K562 (cell line): Measurements from ENCODE around the gene NOL4L. TPM values are rescaled to one million over a fixed set of nuclear protein-coding genes. Genes with fewer than 3 reads are reported as not detected.

Experiments used
- ATF1 ChIP-seq, 2 experiments: fragments of 450-650 bp in 1 of 2; IDR thresholded peaks; 2 replicates each; pipeline ENCODE4 v1.6.1; 2016; ENCODE audit warnings: missing compliant biosample characterization in 1 of 2, missing genetic modification characterization in 1 of 2
- DPF2 ChIP-seq: fragments of 450-650 bp; IDR thresholded peaks from 2 replicates; pipeline ENCODE4 v1.6.1; 2016
- ESRRA ChIP-seq: fragments of 450-650 bp; IDR thresholded peaks from 2 replicates; pipeline ENCODE4 v1.6.1; 2014; ENCODE audit warnings: low read depth, mild to moderate bottlenecking, moderate library complexity, borderline replicate concordance
- HBP1 ChIP-seq: fragments of 450-650 bp; formaldehyde crosslinking; IDR thresholded peaks from 2 replicates; pipeline ENCODE4 v1.4.0; 2022; ENCODE audit warnings: missing genetic modification characterization
- HMGXB4 ChIP-seq: sonication (generic); formaldehyde crosslinking; IDR thresholded peaks from 2 replicates; pipeline ENCODE4 v1.8.1; 2023; ENCODE audit warnings: mild to moderate bottlenecking, missing genetic modification reagents
- HOXB6 ChIP-seq: fragments of 250-450 bp; sonication (Bioruptor Pico); IDR thresholded peaks from 2 replicates; pipeline ENCODE4 v1.5.1; 2022; ENCODE audit warnings: mild to moderate bottlenecking, borderline replicate concordance
- KDM2B ChIP-seq: fragments of 250-450 bp; sonication (Bioruptor Pico); IDR thresholded peaks from 2 replicates; pipeline ENCODE4 v1.8.0; 2021; ENCODE audit warnings: mild to moderate bottlenecking, moderate library complexity
- MBD2 ChIP-seq: sonication (generic); IDR thresholded peaks from 2 replicates; pipeline ENCODE4 v1.6.1; 2016; ENCODE audit warnings: low read depth, borderline replicate concordance
- NELFE ChIP-seq: IDR thresholded peaks from 2 replicates; pipeline ENCODE4 v1.6.1; 2011; ENCODE audit warnings: mild to moderate bottlenecking; ENCODE audit not compliant: insufficient read depth, insufficient read length
- PCBP2 ChIP-seq: fragments of 200-400 bp; formaldehyde crosslinking; IDR thresholded peaks from 2 replicates; pipeline ENCODE4 v1.6.1; 2018; ENCODE audit warnings: low read length, low read depth, mild to moderate bottlenecking, moderate library complexity; ENCODE audit not compliant: poor library complexity, severe bottlenecking
- PKNOX1 ChIP-seq: fragments of 450-650 bp; IDR thresholded peaks from 2 replicates; pipeline ENCODE4 v1.6.1; 2016
- SAFB ChIP-seq: fragments of 200-400 bp; formaldehyde crosslinking; IDR thresholded peaks from 2 replicates; pipeline ENCODE4 v1.6.1; 2017; ENCODE audit warnings: low read depth, low read length, borderline replicate concordance
- TFE3 ChIP-seq: fragments of 450-650 bp; formaldehyde crosslinking; IDR thresholded peaks from 2 replicates; pipeline ENCODE4 v1.4.0; 2020; ENCODE audit warnings: mild to moderate bottlenecking, mixed read lengths
- ZNF311 ChIP-seq: fragments of 250-450 bp; sonication (Bioruptor Pico); IDR thresholded peaks from 2 replicates; pipeline ENCODE4 v1.4.0; 2020; ENCODE audit warnings: mild to moderate bottlenecking, moderate library complexity
- ZNF395 ChIP-seq: fragments of 200-800 bp; sonication (Bioruptor generic); IDR thresholded peaks from 2 replicates; pipeline ENCODE4 v1.6.1; 2017; ENCODE audit warnings: missing genetic modification characterization, missing compliant biosample characterization
- ZNF445 ChIP-seq: fragments of 250-450 bp; sonication (Bioruptor Pico); IDR thresholded peaks from 2 replicates; pipeline ENCODE4 v1.4.0; 2020; ENCODE audit warnings: low read depth, mild to moderate bottlenecking, moderate library complexity
- ZNF512 ChIP-seq: IDR thresholded peaks from 2 replicates; pipeline ENCODE4 v1.6.1; 2016; ENCODE audit warnings: missing genetic modification characterization, missing compliant biosample characterization
- polyA plus RNA-seq, 8 experiments: library from polyadenylated mRNA; depleted of rRNA in 4 of 8; stranded (reverse) in 5 of 8; unstranded in 3 of 8; fragments of >200 nt; fragmentation: Nextera tagmentation in 2 of 8; fragmentation: Illumina TruSeq in 1 of 8; extraction: Ambion mirVana in 2 of 8; extraction: Trizol in 1 of 8; gene quantifications; 2 replicates each; pipeline versions ENCODE4 v1.2.1 to v1.2.3, GENCODE V29; 2011 to 2014; ENCODE audit warnings: inconsistent platforms in 1 of 8, missing spikeins in 1 of 8
- total RNA-seq, 7 experiments: library from RNA; depleted of rRNA in 6 of 7; stranded (reverse); fragments of >200 nt in 6 of 7; fragmentation: Illumina TruSeq in 2 of 7; extraction: Trizol in 2 of 7; gene quantifications; 2 replicates each; pipeline versions ENCODE4 v1.2.1 to v1.2.3, GENCODE V29; 2011 to 2021; ENCODE audit warnings: low replicate concordance in 1 of 7

NOL4L gene
- total and polyA plus RNA-seq, 9 of the 15 experiments (the other 6 are each of a cell fraction or from before 2014, with no cell fraction given) = 5.1 to 36.2 (median 13.6) TPM

- TF ChIP-seq ZNF512 (tag) (no peak), MBD2 (no peak), DPF2 (peak; percentile 84; the same call in 1 of the 2 replicates), KDM2B (CRISPR knock-in tag) (no peak), ESRRA (no peak; the same call in 1 of the 2 replicates), HBP1 (CRISPR knock-in tag) (no peak), HMGXB4 (no peak), NELFE (no peak), PKNOX1 (no peak; the same call in 1 of the 2 replicates), ZNF311 (CRISPR knock-in tag) (peak; percentile 85), PCBP2 (no peak), ZNF395 (CRISPR knock-in tag) (no peak), SAFB (no peak), TFE3 (CRISPR knock-in tag) (no peak), ATF1 (CRISPR knock-in tag; IDR thresholded peaks at IDR 0.05) (no peak), ATF1 (tag; IDR thresholded peaks at IDR 0.05) (peak; percentile 32; the same call in 1 of the 2 replicates), HOXB6 (CRISPR knock-in tag) (no peak), ZNF445 (CRISPR knock-in tag) (no peak)
These were observed 187.5 kb downstream of the NOL4L start (continued) for GRCh38 chr20:32397567-32398084.
